Kidney capillary endothelial cell (primary cell): ENCODE results near the gene GPR137.
"Not testable (repeated sequence)": the region's sequence is repeated elsewhere in the genome, so short reads cannot be mapped to it uniquely, and the experiment has no call there.

Experiments
- DNase-seq: peaks from one replicate; pipeline ENCODE4 v3.0.0-alpha.2; 2018; ENCODE audit warnings: low spot score

The GPR137 gene

GRCh38 chr11:64321026-64321425 lies 35.4 kb downstream of the GPR137 start:
- DNase-seq: no peak

GRCh38 chr11:64321533-64321932 lies 35.9 kb downstream of the GPR137 start:
- DNase-seq: no peak

- DNase-seq: no peak
Measured at GRCh38 chr11:64322925-64323260, 37.2 kb downstream of the GPR137 start.

- no peak for DNase-seq
Measured at GRCh38 chr11:64323373-64323772, 37.7 kb downstream of the GPR137 start.

GRCh38 chr11:64323984-64324383 lies 38.3 kb downstream of the GPR137 start:
- not testable (repeated sequence) for DNase-seq

GRCh38 chr11:64324692-64325469 lies 39.2 kb downstream of the GPR137 start:
- no peak for DNase-seq

- DNase-seq: no peak
Measured at GRCh38 chr11:64327375-64327774, 41.7 kb downstream of the GPR137 start.

- no peak for DNase-seq
Measured at GRCh38 chr11:64327993-64328392, 42.3 kb downstream of the GPR137 start.

GRCh38 chr11:64330888-64331287 lies 45.2 kb downstream of the GPR137 start:
- DNase-seq: no peak

GRCh38 chr11:64331569-64332371 lies 46.1 kb downstream of the GPR137 start:
- peak; percentile 78 for DNase-seq

- DNase-seq: no peak
Measured at GRCh38 chr11:64333556-64333955, 47.9 kb downstream of the GPR137 start.

- peak; percentile 83 for DNase-seq
Measured at GRCh38 chr11:64334764-64335735, 49.4 kb downstream of the GPR137 start.

GRCh38 chr11:64337538-64338249 lies 52.0 kb downstream of the GPR137 start:
- DNase-seq: no peak

- no peak for DNase-seq
Measured at GRCh38 chr11:64338716-64339115, 53.1 kb downstream of the GPR137 start.
